Epithelial cell of esophagus (primary cell): Measurements from ENCODE around the gene NUDCD3.

ENCODE experiments used
- DNase-seq: peaks from one replicate; pipeline ENCODE4 v3.0.0; 2010; ENCODE audit warnings: low read depth
- H3K4me3 ChIP-seq: 2 replicates; pipeline ENCODE4 v1.5.1; 2011; ENCODE audit warnings: mild to moderate bottlenecking, low read length, control low read depth
- CTCF ChIP-seq: IDR thresholded peaks from 2 replicates; pipeline ENCODE4 v1.5.1; 2011; ENCODE audit warnings: low read depth, mild to moderate bottlenecking, low read length, control low read depth, inconsistent platforms; ENCODE audit not compliant: insufficient read depth; ENCODE audit errors: missing control alignments

The NUDCD3 gene

GRCh38 chr7:44447874-44448425 lies 42.5 kb downstream of the NUDCD3 start:
- no peak for TF ChIP-seq CTCF
- DNase-seq = no peak
- no peak overlapping the region for H3K4me3 ChIP-seq

GRCh38 chr7:44445986-44446671 lies 44.3 kb downstream of the NUDCD3 start:
- H3K4me3 ChIP-seq = no peak overlapping the region
- DNase-seq = no peak
- TF ChIP-seq CTCF = no peak

GRCh38 chr7:44441079-44441478 lies 49.4 kb downstream of the NUDCD3 start:
- H3K4me3 ChIP-seq = no peak overlapping the region
- DNase-seq = no peak
- TF ChIP-seq CTCF = no peak

GRCh38 chr7:44440577-44441078 lies 49.8 kb downstream of the NUDCD3 start:
- peak; percentile 18 for DNase-seq
- TF ChIP-seq CTCF = no peak
- H3K4me3 ChIP-seq = no peak overlapping the region

GRCh38 chr7:44439926-44440325 lies 50.5 kb downstream of the NUDCD3 start:
- no peak overlapping the region for H3K4me3 ChIP-seq
- TF ChIP-seq CTCF = no peak
- DNase-seq = no peak

GRCh38 chr7:44438816-44439215 lies 51.6 kb downstream of the NUDCD3 start:
- no peak overlapping the region for H3K4me3 ChIP-seq
- TF ChIP-seq CTCF = no peak
- peak; percentile 43 for DNase-seq

- TF ChIP-seq CTCF = no peak
- DNase-seq = no peak
- no peak overlapping the region for H3K4me3 ChIP-seq
These were observed 56.3 kb downstream of the NUDCD3 start for GRCh38 chr7:44434201-44434600.
